GM18502 (cell line): ENCODE results near the gene GGA1.

Source experiments
- ATAC-seq: cut with Tn5 transposase; IDR thresholded peaks from one replicate; pipeline ENCODE4 v1.9.1; 2021; ENCODE audit warnings: mild to moderate bottlenecking; ENCODE audit not compliant: unreplicated experiment, poor library complexity

The GGA1 gene

GRCh38 chr22:37627121-37627520 lies 18.5 kb downstream of the GGA1 start:
- no peak for ATAC-seq

GRCh38 chr22:37627545-37627944 lies 18.9 kb downstream of the GGA1 start:
- ATAC-seq = no peak

GRCh38 chr22:37628830-37629229 lies 20.2 kb downstream of the GGA1 start:
- ATAC-seq = no peak

- ATAC-seq = no peak
Measured at GRCh38 chr22:37629928-37630327, 21.3 kb downstream of the GGA1 start.

- no peak for ATAC-seq
Measured at GRCh38 chr22:37630839-37631435, 22.3 kb downstream of the GGA1 start.

- ATAC-seq = no peak
Measured at GRCh38 chr22:37631448-37632173, 23.0 kb downstream of the GGA1 start.

GRCh38 chr22:37632174-37633088 lies 23.8 kb downstream of the GGA1 start:
- no peak for ATAC-seq

- peak; percentile 47 for ATAC-seq
Measured at GRCh38 chr22:37633089-37633624, 24.5 kb downstream of the GGA1 start.

- peak; percentile 53 for ATAC-seq
Measured at GRCh38 chr22:37633625-37634416, 25.2 kb downstream of the GGA1 start.

GRCh38 chr22:37634417-37634924 lies 25.8 kb downstream of the GGA1 start:
- no peak for ATAC-seq

GRCh38 chr22:37635157-37635556 lies 26.5 kb downstream of the GGA1 start:
- ATAC-seq = no peak

- ATAC-seq = no peak
Measured at GRCh38 chr22:37636186-37636948, 27.7 kb downstream of the GGA1 start.

GRCh38 chr22:37636949-37637273 lies 28.3 kb downstream of the GGA1 start:
- ATAC-seq = no peak

- no peak for ATAC-seq
Measured at GRCh38 chr22:37638391-37639069, 29.9 kb downstream of the GGA1 start.

- no peak for ATAC-seq
Measured at GRCh38 chr22:37639070-37639760, 30.6 kb downstream of the GGA1 start, which contains the start of gene SH3BP1. TSS of gene SH3BP1 (plus strand) at chr22:37639669. CDS start at chr22:37639788, 119 bp downstream.

GRCh38 chr22:37639771-37640590 lies 31.3 kb downstream of the GGA1 start:
- no peak for ATAC-seq
